Pons (tissue), 1 donor: ENCODE results near the gene RNF138.
A peak's percentile ranks its signal among the peaks of the same experiment; 100 is the strongest.
"Not testable (repeated sequence)": the region's sequence is repeated elsewhere in the genome, so short reads cannot be mapped to it uniquely, and the experiment has no call there.

ENCODE experiments used
- DNase-seq: peaks from one replicate; pipeline ENCODE4 v3.0.0-alpha.2; 2016; ENCODE audit warnings: low spot score

RNF138 gene, protein sequence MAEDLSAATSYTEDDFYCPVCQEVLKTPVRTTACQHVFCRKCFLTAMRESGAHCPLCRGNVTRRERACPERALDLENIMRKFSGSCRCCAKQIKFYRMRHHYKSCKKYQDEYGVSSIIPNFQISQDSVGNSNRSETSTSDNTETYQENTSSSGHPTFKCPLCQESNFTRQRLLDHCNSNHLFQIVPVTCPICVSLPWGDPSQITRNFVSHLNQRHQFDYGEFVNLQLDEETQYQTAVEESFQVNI

DNA sequence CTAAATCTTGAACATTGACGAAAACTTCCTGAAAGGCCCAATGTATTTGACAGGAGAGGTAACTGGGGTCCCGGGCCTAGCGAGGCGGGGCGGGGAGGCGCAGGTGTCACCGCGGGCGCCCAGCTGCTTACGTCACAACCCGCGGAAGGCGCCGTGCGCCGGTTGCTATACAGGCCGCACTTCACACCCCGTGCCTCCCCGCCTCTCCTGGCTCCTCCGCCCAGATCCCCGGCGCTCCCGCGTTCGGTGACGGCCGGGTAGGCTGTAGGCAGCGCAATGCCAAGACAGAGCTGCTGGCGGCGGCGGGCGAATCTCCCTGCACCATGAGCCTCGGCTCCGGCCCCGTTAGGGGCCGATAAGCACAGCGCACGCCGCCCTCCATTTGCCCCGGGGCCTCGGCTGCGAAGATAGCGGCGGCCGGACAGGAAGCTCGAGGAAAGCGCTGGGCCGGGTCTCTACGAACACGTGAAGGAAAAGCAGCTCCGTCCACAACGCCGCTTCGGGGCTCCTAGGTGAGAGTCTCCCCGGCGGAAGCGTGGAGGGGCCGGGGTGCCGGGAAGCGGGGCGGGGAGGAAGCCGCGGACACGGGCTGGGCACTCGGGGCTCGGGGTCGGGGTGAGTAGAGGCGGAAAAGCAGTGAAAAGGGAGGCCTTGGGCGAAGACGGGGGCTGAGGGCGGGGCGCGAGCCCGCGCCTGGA, at the start of gene RNF138:
Gene RNF138, plus strand, starts transcription at position 151 of the 698 bp plus-strand sequence. CDS start 903 bp downstream, outside the sequence.
- peak; percentile 73 for DNase-seq

DNA sequence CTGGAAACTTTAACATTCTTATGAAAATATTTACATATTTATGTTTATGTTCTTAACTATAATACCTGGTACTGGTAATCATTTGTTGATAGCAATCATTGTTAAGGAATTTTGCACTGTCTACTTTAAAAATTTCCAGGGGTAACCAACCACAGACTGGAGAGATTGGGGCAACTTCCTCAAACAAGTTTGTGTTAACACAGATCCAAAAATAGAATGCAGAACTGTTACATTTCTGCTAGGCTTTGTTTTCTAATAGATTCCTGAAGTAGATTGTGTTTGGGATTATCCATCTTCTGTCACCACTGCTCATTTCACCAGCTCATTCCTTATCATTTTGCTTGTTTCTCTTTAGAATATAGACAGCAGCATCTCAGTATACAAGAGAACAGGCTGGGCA, 49.3 kb upstream of the RNF138 start:
- DNase-seq, result peak; percentile 83

GRCh38 chr18:32048507-32049091, 43.1 kb upstream of the RNF138 start:
- peak; percentile 71 for DNase-seq

GRCh38 chr18:32049393-32050171, 42.1 kb upstream of the RNF138 start:
- DNase-seq, result peak; percentile 52

- no peak for DNase-seq
These were observed 34.9 kb upstream of the RNF138 start for GRCh38 chr18:32056613-32057358.

DNA sequence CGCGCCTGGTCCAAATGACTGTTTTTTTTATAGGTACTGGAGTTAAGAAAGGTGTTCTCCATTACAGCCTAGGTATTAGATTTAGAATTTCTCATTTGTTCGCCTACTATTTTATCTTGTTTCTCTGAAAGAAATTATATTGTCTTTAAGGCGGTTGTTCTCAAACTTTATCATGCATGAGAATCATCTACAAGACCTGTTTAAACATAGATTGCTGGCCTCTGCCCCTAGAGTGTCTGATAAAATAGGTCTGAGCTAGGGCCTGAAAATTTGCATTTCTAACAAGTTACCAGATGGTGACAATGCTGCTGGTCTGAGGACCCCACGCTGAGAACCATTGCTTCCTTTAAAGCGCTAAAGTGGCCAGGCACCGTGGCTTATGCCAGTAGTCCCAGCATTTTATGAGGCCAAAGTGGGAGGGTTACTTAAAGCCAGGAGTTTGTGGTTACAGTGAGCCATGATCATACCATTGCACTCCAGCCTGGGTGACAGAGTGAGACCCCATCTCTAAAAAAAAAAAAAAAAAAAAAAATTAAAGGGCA, 34.0 kb upstream of the RNF138 start:
- no peak for DNase-seq

GRCh38 chr18:32060026-32060425, 31.6 kb upstream of the RNF138 start:
- no peak for DNase-seq

DNA sequence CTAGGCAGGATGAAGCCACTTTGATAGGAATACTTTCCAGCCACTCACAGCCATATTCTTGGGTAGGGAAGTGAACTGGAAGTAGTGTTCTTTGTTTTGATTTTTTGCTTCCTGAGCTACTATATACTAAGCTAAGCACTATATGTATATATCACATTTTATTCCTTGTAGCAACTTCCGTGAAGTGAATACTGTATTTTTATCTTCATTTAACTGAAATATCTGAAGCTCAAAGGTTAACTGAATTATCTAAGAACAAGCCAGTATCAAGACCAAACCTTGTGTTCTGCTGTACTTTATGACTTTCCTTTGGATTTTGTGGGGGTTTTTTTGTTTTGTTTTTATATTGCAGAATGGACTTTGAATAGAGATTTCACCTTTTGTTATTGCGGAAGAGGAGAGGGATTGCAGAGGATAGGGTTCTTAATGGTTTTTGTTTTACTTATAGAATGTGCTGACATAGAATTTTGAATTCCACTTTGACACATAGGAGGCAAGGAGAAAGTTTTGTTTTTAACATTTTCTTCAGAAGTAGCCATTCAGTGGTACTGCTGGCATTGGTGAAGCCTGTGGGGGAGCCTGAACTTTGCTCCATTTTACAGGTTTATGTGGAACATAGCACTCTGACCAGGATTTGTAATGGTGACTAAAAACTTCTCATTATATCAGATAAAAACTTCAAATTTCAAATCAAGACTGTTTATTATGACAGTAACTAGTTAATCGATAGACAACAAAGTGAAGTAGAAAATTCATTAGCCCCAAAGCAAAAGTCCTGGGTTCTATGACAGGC, 24.1 kb upstream of the RNF138 start:
- no peak for DNase-seq

DNA sequence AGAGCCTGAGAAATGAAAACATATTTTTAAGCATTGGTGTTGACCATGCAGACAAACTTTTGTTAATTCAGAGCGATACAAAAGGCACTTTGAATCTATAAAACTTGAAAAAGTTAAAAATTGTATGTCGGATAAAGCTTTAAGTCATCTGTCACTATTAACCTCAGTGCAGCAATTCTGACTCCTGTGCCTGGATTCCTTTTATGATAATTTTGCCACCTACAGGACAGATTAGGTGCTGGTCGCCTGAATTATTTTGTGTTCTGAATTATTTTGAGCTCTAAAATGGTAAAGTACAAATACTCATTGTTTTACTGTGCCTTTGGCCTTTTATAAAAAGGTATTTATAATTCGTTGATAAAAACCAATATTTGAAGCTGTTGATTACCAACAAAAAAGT, 19.4 kb upstream of the RNF138 start:
- DNase-seq, result peak; percentile 46

- DNase-seq, result no peak
These were observed 17.5 kb upstream of the RNF138 start for GRCh38 chr18:32074206-32074605.

DNA sequence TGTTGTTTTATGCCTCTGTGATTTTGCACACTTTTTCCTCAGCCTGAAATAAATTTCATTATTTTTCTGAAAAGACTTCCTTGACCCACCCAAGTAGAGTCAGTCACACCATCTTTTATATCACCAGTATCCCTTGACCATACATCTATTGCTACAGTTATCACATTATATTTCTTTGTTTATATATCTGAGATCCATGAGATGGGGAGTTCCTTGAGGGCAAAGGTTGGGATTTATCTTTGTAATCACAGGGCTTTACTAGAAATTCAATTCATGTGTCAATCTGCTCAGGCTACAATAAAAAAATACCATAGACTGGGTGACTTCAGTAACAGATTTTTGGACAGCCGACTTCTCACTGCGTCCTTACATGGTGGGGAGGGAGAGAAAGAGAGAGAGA, 12.8 kb upstream of the RNF138 start:
- no peak for DNase-seq

DNA sequence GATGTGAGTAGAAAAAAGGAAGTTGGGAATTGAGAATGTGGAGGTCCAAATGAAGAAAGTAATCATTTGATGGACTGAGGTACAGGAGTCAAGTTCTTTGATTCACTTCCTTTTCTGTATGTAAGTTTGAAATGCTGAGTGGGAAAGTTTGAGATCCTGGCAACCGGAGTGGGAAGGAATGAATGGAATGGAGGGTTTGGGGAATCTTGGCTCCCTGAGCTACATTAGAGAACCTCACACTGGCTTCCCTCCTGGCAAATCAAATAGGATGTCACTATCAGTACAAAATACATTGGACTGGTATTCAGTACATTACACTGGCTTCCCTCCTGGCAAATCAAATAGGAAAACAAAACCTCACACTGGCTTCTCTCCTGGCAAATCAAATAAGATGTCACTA, 9.8 kb upstream of the RNF138 start:
- no peak for DNase-seq

DNA sequence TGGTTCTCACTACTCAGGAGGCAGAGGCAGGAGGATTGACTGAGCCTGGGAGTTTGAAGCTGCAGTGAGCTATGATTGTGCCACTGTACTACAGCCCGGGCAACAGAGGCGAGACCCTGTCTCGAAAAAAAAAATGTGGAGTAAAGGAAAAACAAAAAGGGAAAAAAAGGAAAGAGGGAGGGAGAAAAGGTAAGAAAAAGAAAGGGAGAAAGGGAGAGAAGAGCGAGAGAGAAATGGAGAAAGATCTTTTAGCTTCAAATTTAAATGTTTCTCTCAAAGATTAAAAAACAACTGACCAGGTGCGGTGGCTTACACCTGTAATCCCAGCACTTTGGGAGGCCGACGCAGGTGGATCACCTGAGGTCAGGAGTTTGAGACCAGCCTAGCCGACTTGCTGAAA, 7.9 kb upstream of the RNF138 start:
- no peak for DNase-seq

GRCh38 chr18:32086881-32087280, 4.8 kb upstream of the RNF138 start:
- no peak for DNase-seq

GRCh38 chr18:32090831-32091230, 843 bp upstream of the RNF138 start:
- DNase-seq, result not testable (repeated sequence)

GRCh38 chr18:32091325-32091723, 350 bp upstream of the RNF138 start:
- DNase-seq, result no peak

DNA sequence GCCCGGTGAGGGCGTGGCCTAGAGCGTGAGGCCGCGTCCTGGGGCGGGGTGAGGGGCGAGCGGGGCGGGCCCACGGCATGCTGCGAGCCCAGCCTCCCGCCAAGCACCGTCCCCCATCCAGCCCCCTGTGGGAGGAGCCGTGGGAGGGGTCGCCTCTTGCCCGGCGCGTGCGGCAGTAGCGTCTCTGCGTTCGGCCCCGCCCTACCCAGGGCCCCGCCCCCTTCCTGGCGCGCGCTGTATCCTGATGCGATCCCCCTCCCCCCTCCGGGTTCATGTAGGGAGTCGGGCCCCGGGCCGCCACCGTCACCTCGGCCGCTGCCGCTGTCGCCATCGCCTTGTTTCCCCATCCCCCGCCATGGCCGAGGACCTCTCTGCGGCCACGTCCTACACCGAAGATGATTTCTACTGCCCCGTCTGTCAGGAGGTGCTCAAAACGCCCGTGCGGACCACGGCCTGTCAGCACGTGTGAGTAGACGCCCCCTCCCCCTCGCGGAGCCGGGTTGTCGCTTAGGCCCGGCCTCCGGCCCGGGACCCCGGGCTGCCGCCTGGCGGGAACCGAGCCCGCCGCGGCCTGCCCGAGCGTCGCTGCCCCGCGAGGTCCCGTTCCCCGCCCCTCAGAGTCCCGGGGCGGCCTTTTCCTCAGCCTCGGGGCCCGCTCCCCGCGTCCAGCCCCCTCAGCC, 888 bp downstream of the RNF138 start:
- DNase-seq, result peak; percentile 97

GRCh38 chr18:32093102-32093511, 1.4 kb downstream of the RNF138 start:
- DNase-seq, result peak; percentile 79

- DNase-seq, result no peak
These were observed 1.8 kb downstream of the RNF138 start for GRCh38 chr18:32093523-32093922.
